22Rv1 (cell line): Measurements from ENCODE around the gene DNM3.

ENCODE experiments used
- ZFX ChIP-seq: fragments of 450-650 bp; IDR thresholded peaks from 2 replicates; pipeline ENCODE4 v1.6.1; 2017; ENCODE audit warnings: antibody characterized with exemption, borderline replicate concordance
- TF ChIP-seq, protein P1 (sequence below): fragments of 450-650 bp; IDR thresholded peaks from 2 replicates; pipeline ENCODE4 v1.5.1; 2017; ENCODE audit warnings: mild to moderate bottlenecking

DNA sequence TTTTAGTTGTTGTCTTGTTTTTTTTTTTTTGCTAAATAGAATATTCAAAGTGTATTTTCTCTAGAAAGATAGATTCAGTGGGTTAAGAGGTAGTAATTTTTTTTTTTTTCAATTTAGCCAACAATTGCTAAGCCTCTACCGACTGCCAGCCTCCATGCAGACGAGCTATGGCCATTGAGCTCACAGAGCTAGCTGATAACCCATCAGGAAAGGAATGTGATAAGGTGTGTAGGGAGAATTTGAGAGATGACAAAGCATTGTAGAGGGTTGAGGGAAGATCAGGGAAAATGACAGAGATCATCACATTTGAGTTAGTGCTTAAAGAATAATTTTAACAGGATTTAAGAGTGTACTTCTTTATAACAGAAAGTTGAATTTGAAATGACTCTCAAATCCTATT lies 30.6 kb downstream of the DNM3 start:
- TF ChIP-seq, protein P1, sequence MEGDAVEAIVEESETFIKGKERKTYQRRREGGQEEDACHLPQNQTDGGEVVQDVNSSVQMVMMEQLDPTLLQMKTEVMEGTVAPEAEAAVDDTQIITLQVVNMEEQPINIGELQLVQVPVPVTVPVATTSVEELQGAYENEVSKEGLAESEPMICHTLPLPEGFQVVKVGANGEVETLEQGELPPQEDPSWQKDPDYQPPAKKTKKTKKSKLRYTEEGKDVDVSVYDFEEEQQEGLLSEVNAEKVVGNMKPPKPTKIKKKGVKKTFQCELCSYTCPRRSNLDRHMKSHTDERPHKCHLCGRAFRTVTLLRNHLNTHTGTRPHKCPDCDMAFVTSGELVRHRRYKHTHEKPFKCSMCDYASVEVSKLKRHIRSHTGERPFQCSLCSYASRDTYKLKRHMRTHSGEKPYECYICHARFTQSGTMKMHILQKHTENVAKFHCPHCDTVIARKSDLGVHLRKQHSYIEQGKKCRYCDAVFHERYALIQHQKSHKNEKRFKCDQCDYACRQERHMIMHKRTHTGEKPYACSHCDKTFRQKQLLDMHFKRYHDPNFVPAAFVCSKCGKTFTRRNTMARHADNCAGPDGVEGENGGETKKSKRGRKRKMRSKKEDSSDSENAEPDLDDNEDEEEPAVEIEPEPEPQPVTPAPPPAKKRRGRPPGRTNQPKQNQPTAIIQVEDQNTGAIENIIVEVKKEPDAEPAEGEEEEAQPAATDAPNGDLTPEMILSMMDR = no peak
- no peak for TF ChIP-seq ZFX
